OCI-LY3 (cell line): ENCODE measurements around the gene FAHD1.

Experiments
- EZH2phosphoT487 ChIP-seq: fragments of 200-600 bp; shearing (Covaris generic); IDR thresholded peaks from 2 replicates; pipeline ENCODE4 v1.6.1; 2018; ENCODE audit warnings: antibody characterized with exemption, mixed run types, low read depth
- TF ChIP-seq, protein P1 (sequence below): fragments of 200-600, 300-600 bp; sonication (generic); IDR thresholded peaks from 2 replicates; pipeline ENCODE4 v1.5.1; 2014; ENCODE audit warnings: antibody characterized with exemption, low read length, low read depth

DNA sequence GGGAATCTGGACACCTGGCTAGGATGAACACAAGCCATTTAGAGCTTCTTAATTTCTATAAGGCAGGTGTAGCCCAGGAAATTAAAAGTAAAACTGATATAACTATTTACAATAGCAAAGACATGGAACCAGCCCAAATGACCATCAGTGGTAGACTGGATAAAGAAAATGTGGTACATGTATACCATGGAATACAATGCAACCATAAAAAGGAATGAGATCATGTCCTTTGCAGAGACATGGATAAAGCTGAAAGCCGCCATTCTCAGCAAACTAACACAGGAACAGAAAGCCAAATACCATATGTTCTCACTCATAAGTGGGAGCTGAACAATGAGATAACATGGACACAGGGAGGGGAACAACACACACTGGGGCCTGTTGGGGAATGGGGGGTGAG is 19.4 kb downstream of the FAHD1 start:
- TF ChIP-seq, protein P1, sequence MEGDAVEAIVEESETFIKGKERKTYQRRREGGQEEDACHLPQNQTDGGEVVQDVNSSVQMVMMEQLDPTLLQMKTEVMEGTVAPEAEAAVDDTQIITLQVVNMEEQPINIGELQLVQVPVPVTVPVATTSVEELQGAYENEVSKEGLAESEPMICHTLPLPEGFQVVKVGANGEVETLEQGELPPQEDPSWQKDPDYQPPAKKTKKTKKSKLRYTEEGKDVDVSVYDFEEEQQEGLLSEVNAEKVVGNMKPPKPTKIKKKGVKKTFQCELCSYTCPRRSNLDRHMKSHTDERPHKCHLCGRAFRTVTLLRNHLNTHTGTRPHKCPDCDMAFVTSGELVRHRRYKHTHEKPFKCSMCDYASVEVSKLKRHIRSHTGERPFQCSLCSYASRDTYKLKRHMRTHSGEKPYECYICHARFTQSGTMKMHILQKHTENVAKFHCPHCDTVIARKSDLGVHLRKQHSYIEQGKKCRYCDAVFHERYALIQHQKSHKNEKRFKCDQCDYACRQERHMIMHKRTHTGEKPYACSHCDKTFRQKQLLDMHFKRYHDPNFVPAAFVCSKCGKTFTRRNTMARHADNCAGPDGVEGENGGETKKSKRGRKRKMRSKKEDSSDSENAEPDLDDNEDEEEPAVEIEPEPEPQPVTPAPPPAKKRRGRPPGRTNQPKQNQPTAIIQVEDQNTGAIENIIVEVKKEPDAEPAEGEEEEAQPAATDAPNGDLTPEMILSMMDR = no peak
- no peak for TF ChIP-seq EZH2phosphoT487
